Endodermal cell (in vitro differentiated cells): ENCODE measurements around the gene HNRNPM. TPM values are rescaled to one million over a fixed set of nuclear protein-coding genes. Genes with fewer than 3 reads are reported as not detected.

Experiments
- DNase-seq: peaks from one replicate; pipeline ENCODE4 v3.0.0-alpha.2; 2017
- H3K27ac ChIP-seq: 2 replicates; pipeline ENCODE4 v1.5.1; 2013; ENCODE audit warnings: mild to moderate bottlenecking, low read depth, low read length, moderate library complexity
- H3K27me3 ChIP-seq: 2 replicates; pipeline ENCODE4 v1.6.1; 2013; ENCODE audit warnings: mild to moderate bottlenecking, low read length, moderate library complexity; ENCODE audit not compliant: insufficient read depth, control insufficient read depth, poor library complexity, severe bottlenecking
- H3K36me3 ChIP-seq: 2 replicates; pipeline ENCODE4 v1.7.0; 2013; ENCODE audit warnings: mild to moderate bottlenecking, low read length, moderate library complexity; ENCODE audit not compliant: control insufficient read depth, insufficient read depth
- H3K4me1 ChIP-seq: one replicate; pipeline ENCODE4 v1.7.0; 2013; ENCODE audit warnings: low read length; ENCODE audit not compliant: control insufficient read depth, insufficient read depth
- H3K4me3 ChIP-seq: 2 replicates; pipeline ENCODE4 v1.5.1; 2013; ENCODE audit warnings: mild to moderate bottlenecking, low read length, moderate library complexity
- H3K9ac ChIP-seq: 2 replicates; pipeline ENCODE4 v1.6.1; 2013; ENCODE audit warnings: mild to moderate bottlenecking, low read length, moderate library complexity; ENCODE audit not compliant: poor library complexity, severe bottlenecking; ENCODE audit errors: extremely low read depth
- H3K9me3 ChIP-seq: 2 replicates; pipeline ENCODE4 v1.6.1; 2013; ENCODE audit warnings: mild to moderate bottlenecking, low read length, moderate library complexity; ENCODE audit not compliant: control insufficient read depth
- H3K27ac Mint-ChIP-seq: 2 replicates; pipeline ENCODE4 v1.8.0; 2020; ENCODE audit warnings: mixed read lengths
- H3K27me3 Mint-ChIP-seq: 2 replicates; pipeline ENCODE4 v1.8.0; 2021; ENCODE audit warnings: mild to moderate bottlenecking, mixed read lengths; ENCODE audit not compliant: insufficient read depth
- H3K36me3 Mint-ChIP-seq: 2 replicates; pipeline ENCODE4 v1.8.0; 2020; ENCODE audit warnings: low read depth, mixed read lengths
- H3K4me1 Mint-ChIP-seq: 2 replicates; pipeline ENCODE4 v1.8.0; 2020; ENCODE audit warnings: mixed read lengths
- H3K4me3 Mint-ChIP-seq: 2 replicates; pipeline ENCODE4 v1.8.0; 2020; ENCODE audit warnings: mild to moderate bottlenecking, moderate library complexity, mixed read lengths
- H3K9me3 Mint-ChIP-seq: 2 replicates; pipeline ENCODE4 v1.8.0; 2020; ENCODE audit warnings: mild to moderate bottlenecking, mixed read lengths
- CTCF ChIP-seq: fragments of 200-600 bp; sonication (generic); conservative IDR thresholded peaks from 2 replicates; pipeline ENCODE4 v1.5.0; 2021; ENCODE audit warnings: antibody characterized with exemption, mild to moderate bottlenecking
- WGBS, 2 experiments: methylation state at CpG; one replicate each; pipeline versions ENCODE4 v1.1.5 to v1.1.7; 2013; ENCODE audit warnings: missing lambda C conversion rate in 2 of 2, mixed read lengths in 1 of 2; ENCODE audit not compliant: insufficient coverage in 1 of 2, insufficient read length in 1 of 2; 5-methylcytosine and 5-hydroxymethylcytosine counted together
- total RNA-seq, 2 donors: library from RNA; stranded (reverse); fragmentation: NEBNext Ultra II Directional in 1 of 2; extraction: Animal tissue kit (Norgen Biotek cat#: 25700) in 1 of 2; gene quantifications; 2 replicates in 1 of 2; 3 replicates in 1 of 2; pipeline ENCODE4 v1.2.1, GENCODE V29; 2021

The HNRNPM gene
- total RNA-seq, 2 donors from 2014 or later = 271 to 370 TPM

GRCh38 chr19:8517551-8518442, 73.0 kb downstream of the HNRNPM start:
- DNase-seq = no peak
- no peak overlapping the region for H3K27ac ChIP-seq
- WGBS, 2 experiments = 82 to 87% methylated on average over 8 to 10 of the region's 10 CpGs
- H3K4me1 ChIP-seq = peaks cover 2% of the 10 kb centered on the region
- Mint-ChIP-seq H3K36me3 (peaks cover 2% of the 10 kb centered on the region), H3K27ac (no peak overlapping the region), H3K4me1 (peaks cover 7% of the 10 kb centered on the region), H3K27me3 (no peaks in the 10 kb centered on the region), H3K4me3 (no peak overlapping the region), H3K9me3 (peaks cover 1% of the 10 kb centered on the region)
- no peak overlapping the region for H3K9ac ChIP-seq
- no peak for TF ChIP-seq CTCF
- no peaks in the 10 kb centered on the region for H3K36me3 ChIP-seq
- no peaks in the 10 kb centered on the region for H3K9me3 ChIP-seq
- H3K4me3 ChIP-seq = no peak overlapping the region
- H3K27me3 ChIP-seq = no peaks in the 10 kb centered on the region

GRCh38 chr19:8518536-8518935, 73.8 kb downstream of the HNRNPM start:
- no peaks in the 10 kb centered on the region for H3K36me3 Mint-ChIP-seq
- no peak overlapping the region for H3K27ac Mint-ChIP-seq
- Histone ChIP-seq H3K4me1 (no peaks in the 10 kb centered on the region), H3K4me3 (no peak overlapping the region), H3K9me3 (no peaks in the 10 kb centered on the region), H3K9ac (no peak overlapping the region), H3K36me3 (no peaks in the 10 kb centered on the region), H3K27me3 (no peaks in the 10 kb centered on the region), H3K27ac (no peak overlapping the region)
- 87 to 90% methylated on average over 8 to 11 of the region's 11 CpGs for WGBS, 2 experiments
- H3K27me3 Mint-ChIP-seq = no peaks in the 10 kb centered on the region
- no peak overlapping the region for H3K4me3 Mint-ChIP-seq
- DNase-seq = no peak
- peaks cover 5% of the 10 kb centered on the region for H3K4me1 Mint-ChIP-seq
- no peak for TF ChIP-seq CTCF
- peaks cover 1% of the 10 kb centered on the region for H3K9me3 Mint-ChIP-seq

GRCh38 chr19:8519388-8519787, 74.6 kb downstream of the HNRNPM start:
- H3K9me3 ChIP-seq = no peaks in the 10 kb centered on the region
- DNase-seq = no peak
- H3K27ac ChIP-seq = no peak overlapping the region
- Mint-ChIP-seq H3K27ac (no peak overlapping the region), H3K4me1 (peaks cover 3% of the 10 kb centered on the region), H3K27me3 (no peaks in the 10 kb centered on the region), H3K9me3 (no peaks in the 10 kb centered on the region), H3K36me3 (no peaks in the 10 kb centered on the region), H3K4me3 (no peak overlapping the region)
- no peak overlapping the region for H3K9ac ChIP-seq
- no peaks in the 10 kb centered on the region for H3K27me3 ChIP-seq
- no peak overlapping the region for H3K4me3 ChIP-seq
- no peak for TF ChIP-seq CTCF
- WGBS, 2 experiments = 93 to 98% methylated on average over 6 of the region's 6 CpGs
- no peaks in the 10 kb centered on the region for H3K4me1 ChIP-seq
- no peaks in the 10 kb centered on the region for H3K36me3 ChIP-seq
